Cardiac fibroblast (primary cell): Measurements from ENCODE around the gene TGM2.

Experiments used
- DNase-seq, 2 donors: peaks; one replicate each; pipeline versions ENCODE4 v3.0.0 to v3.0.0-alpha.2; 2010; ENCODE audit warnings: low read depth in 2 of 2
- H3K4me3 ChIP-seq, 2 donors: replicated peaks in 1 of 2; 1 replicate in 1 of 2; 2 replicates in 1 of 2; pipeline ENCODE4 v1.5.1; 2011; ENCODE audit warnings: low read depth in 2 of 2, low read length in 2 of 2, mild to moderate bottlenecking in 2 of 2, moderate library complexity in 1 of 2
- CTCF ChIP-seq: IDR thresholded peaks from one replicate; pipeline ENCODE4 v1.5.1; 2011; ENCODE audit warnings: low read depth, mild to moderate bottlenecking, low read length, inconsistent platforms

The TGM2 gene

GRCh38 chr20:38123021-38123587, 42.0 kb downstream of the TGM2 start:
- TF ChIP-seq CTCF: no peak
- no peak overlapping the region for H3K4me3 ChIP-seq
- peak; percentile 54 to 71 for DNase-seq

GRCh38 chr20:38121741-38122140, 43.3 kb downstream of the TGM2 start:
- no peak for TF ChIP-seq CTCF
- DNase-seq: no peak
- no peak overlapping the region for H3K4me3 ChIP-seq

GRCh38 chr20:38120625-38120988, 44.5 kb downstream of the TGM2 start:
- no peak for DNase-seq
- TF ChIP-seq CTCF: no peak
- no peak overlapping the region for H3K4me3 ChIP-seq

- no peak for DNase-seq
- TF ChIP-seq CTCF: no peak
- no peak overlapping the region for H3K4me3 ChIP-seq
Measured at GRCh38 chr20:38119446-38119845, 45.6 kb downstream of the TGM2 start.

GRCh38 chr20:38117635-38118034, 47.4 kb downstream of the TGM2 start:
- DNase-seq: peak; percentile 71 to 87
- TF ChIP-seq CTCF: no peak
- H3K4me3 ChIP-seq: no peak overlapping the region

GRCh38 chr20:38117205-38117604, 47.9 kb downstream of the TGM2 start:
- no peak for TF ChIP-seq CTCF

More at GRCh38 chr20:38117205-38117604, 47.9 kb downstream of the TGM2 start:
- DNase-seq: no peak
- H3K4me3 ChIP-seq: no peak overlapping the region
